Stimulated activated CD4-positive, alpha-beta T cell treated with anti-CD3 and anti-CD28 coated beads, Interleukin-12 subunit alpha, Interleukin-12 subunit beta, amount 100 ng/mL, for 4 hours (primary cell): ENCODE results near the gene LOC128125822.
A peak's percentile ranks its signal among the peaks of the same experiment; 100 is the strongest.

Source experiments
- DNase-seq: peaks from one replicate; pipeline ENCODE4 v3.0.0-alpha.2; 2020

Gene LOC128125822

GRCh38 chr6:63558278-63558677, 14.0 kb upstream of the LOC128125822 start:
- DNase-seq, result no peak

- no peak for DNase-seq
Measured at GRCh38 chr6:63560801-63561287, 11.4 kb upstream of the LOC128125822 start.

- no peak for DNase-seq
Measured at GRCh38 chr6:63561288-63561687, 11.0 kb upstream of the LOC128125822 start.

GRCh38 chr6:63563235-63563634, 9.0 kb upstream of the LOC128125822 start:
- no peak for DNase-seq

- DNase-seq, result no peak
Measured at GRCh38 chr6:63565058-63565726, 7.1 kb upstream of the LOC128125822 start.

GRCh38 chr6:63565727-63566596, 6.3 kb upstream of the LOC128125822 start:
- no peak for DNase-seq

GRCh38 chr6:63567966-63568365, 4.3 kb upstream of the LOC128125822 start:
- no peak for DNase-seq

- DNase-seq, result no peak
Measured at GRCh38 chr6:63571361-63572043, 778 bp upstream of the LOC128125822 start.

GRCh38 chr6:63572747-63573075, 431 bp downstream of the LOC128125822 start:
- no peak for DNase-seq

GRCh38 chr6:63573076-63573898, 1.0 kb downstream of the LOC128125822 start:
- peak; percentile 60 for DNase-seq

- DNase-seq, result peak; percentile 18
Measured at GRCh38 chr6:63573899-63574553, 1.7 kb downstream of the LOC128125822 start.

GRCh38 chr6:63574554-63574900, 2.2 kb downstream of the LOC128125822 start:
- DNase-seq, result no peak

- DNase-seq, result no peak
Measured at GRCh38 chr6:63576147-63576772, 4.0 kb downstream of the LOC128125822 start.

- no peak for DNase-seq
Measured at GRCh38 chr6:63576985-63577712, 4.9 kb downstream of the LOC128125822 start.

GRCh38 chr6:63578757-63579156, 6.5 kb downstream of the LOC128125822 start:
- no peak for DNase-seq

GRCh38 chr6:63579937-63580703, 7.8 kb downstream of the LOC128125822 start:
- DNase-seq, result no peak

- DNase-seq, result no peak
Measured at GRCh38 chr6:63580704-63580961, 8.4 kb downstream of the LOC128125822 start.

GRCh38 chr6:63581355-63582013, 9.2 kb downstream of the LOC128125822 start:
- DNase-seq, result no peak

- DNase-seq, result no peak
Measured at GRCh38 chr6:63582579-63583231, 10.4 kb downstream of the LOC128125822 start.
